HG03025 (cell line): ENCODE results near the gene TSPAN11.

Experiments
- ATAC-seq: cut with Tn5 transposase; IDR thresholded peaks from one replicate; pipeline ENCODE4 v1.9.1; 2021; ENCODE audit warnings: mild to moderate bottlenecking, moderate library complexity; ENCODE audit not compliant: unreplicated experiment, low FRiP score

Gene TSPAN11

DNA sequence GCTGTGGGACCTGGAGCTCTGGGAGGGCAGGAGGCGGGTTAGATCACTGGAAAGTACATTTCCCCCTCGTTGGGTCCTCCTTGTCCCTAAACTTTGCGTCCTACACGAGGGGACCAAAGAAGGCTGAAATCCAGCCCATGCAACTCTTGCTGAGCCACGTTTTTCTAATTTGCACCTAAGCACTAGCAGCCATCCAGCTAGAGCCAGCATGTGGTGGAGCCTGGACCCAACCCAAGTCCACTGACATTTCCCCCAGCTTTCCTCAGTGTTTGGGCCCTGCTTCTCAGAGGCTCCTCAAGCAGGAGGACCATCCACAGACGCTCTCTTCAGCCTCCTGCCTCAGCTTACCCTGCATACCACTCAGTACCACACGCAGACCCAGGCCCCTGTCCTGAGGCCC, 49.7 kb downstream of the TSPAN11 start:
- no peak for ATAC-seq

DNA sequence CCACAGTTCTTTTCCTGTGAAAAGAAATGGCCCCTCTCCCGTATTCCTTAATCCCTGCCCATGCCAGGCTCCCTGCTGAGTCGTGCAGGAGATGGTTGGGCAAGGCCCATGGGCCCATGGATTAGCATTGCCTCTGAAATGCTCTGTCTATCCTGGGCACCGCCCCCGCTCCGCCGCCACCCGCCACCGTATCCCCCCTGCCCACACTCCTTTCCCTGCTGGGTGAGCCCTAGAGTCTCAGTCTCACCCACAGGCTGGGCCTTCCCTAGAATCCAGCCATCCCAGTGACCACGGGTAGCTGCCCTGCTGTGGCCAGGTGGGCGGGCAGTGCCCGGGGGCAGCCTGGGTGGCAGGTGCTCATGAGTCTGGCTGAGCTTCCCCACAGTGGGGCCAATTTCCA, 50.6 kb downstream of the TSPAN11 start:
- no peak for ATAC-seq

DNA sequence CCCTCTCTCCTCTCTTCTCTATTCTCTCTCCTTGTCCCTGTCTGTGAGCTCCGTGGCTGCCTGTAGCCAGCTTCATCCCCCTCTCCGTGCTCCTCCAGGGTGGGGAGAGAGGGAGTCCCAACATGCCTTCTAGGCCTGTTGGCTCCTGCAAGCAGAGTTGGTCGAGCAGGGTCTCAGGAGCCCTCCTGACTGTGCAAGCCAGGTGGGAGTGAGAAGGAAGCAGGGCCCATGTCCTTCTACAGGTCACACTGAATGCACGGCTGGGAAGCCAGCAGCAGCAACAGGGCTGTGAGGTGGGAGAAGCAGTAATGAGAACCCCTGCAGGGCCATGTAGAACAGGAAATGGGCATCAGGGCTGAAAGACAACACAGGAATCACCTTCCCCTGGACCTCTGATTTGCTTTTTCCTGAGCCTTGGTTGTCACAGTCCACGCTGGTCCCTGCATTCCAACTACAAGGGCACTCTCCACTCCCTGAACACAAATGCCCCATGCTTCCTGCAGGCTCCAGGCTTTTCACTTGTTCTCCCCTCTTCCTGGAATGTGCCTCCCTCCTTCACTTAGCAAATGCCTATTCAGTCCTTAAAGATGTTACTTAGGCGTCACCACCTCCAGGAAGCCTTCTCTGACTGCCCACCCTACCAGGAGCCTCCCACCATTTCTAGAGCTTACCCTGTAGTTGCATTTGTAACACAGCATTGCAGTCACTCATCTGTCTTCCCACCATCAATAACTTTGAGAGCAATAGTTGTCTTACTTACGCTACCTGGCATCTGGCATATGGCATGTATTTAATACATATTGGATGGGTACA, 51.2 kb downstream of the TSPAN11 start:
- no peak for ATAC-seq

DNA sequence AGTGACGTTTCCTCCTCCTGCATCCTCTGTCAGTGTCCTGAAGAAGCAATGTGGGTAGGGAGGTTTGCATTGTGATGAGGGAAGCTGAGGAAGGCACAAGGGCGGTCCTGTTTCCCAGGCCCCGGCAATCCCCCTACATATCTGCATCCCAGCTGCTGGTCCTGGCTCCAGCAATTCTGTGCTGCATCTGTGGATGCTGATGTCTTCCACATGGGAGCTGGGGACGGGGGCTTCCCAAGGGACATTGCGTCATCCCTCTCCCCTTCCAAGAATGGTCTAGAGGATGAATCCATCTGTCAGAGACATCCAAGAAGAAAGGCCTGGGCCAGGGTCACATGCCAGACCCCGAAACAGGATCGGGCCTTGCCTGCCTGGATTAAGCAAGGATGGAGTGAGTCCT, 52.1 kb downstream of the TSPAN11 start:
- no peak for ATAC-seq

DNA sequence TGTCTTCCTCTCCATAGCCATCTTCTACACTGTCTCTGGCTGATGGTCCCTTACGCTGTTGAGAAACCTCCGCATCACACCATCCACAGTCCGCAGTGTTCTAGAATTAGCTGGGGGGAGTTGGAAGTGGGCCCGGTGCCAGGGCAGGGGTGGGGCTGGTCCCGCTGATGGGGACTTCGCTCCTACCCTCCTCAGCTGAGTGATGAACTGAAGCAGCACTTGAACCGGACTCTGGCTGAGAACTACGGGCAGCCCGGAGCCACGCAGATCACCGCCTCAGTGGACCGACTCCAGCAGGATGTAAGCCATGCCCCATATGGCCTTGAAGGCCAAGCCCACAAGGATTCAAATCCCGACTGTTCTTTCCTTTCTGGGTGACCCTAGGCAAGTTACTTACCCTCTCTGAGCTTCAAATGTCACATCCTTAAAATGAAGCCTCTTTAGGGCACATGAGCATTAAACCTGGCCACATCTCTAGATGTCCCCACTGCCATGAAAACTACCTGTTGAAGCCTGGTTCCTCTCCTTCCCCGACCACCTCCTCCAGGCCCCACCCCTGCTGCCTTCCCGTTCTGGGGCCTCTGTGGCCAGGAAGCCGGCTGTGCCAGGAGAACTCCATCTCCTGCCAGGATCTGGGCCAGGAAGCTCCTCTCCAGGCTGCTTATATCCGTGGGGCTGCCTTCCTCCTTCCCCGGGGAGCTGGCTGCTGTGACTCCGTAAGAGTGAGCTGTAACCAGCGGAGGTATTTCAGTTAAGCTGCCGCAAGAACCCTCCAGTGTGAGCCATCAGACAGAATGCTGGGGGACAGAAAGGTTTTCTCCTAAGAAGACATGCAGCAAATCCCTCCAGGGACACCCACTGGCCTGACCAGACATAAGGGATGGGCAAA, 53.1 kb downstream of the TSPAN11 start:
- ATAC-seq, result no peak

DNA sequence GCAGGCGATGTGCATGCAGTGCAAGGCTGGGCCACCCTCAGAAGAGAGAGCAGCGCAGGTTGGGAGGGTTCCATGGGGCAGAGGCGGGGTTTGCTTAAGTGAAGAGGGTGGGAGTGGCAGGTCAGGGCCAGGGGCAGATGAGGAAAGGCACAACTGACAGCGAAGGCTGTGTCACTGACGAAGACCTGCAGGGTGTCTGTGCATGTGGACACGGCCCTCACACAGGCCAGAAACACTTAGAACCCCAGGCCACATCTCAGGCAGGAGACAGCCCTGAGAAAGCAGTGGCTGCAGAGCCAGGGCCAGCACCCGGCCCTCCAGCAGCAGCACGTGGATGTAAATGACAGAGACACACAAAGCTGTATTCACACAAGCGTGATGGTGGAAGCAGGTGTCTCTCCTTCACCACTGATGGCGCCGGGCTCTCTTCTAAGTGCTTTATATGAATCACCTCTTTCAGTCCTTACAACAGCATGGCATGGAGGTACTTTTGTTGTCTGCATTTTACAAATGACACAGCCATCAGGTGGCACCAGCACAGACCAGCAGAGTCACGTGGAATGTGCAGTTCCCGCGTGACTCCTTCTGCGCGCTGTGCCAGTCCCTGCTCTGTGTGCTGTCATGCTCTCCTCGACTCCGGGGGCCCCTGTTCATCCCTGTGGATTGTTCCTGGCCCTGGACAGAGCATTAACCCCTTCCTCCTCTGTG, 54.6 kb downstream of the TSPAN11 start:
- no peak for ATAC-seq

DNA sequence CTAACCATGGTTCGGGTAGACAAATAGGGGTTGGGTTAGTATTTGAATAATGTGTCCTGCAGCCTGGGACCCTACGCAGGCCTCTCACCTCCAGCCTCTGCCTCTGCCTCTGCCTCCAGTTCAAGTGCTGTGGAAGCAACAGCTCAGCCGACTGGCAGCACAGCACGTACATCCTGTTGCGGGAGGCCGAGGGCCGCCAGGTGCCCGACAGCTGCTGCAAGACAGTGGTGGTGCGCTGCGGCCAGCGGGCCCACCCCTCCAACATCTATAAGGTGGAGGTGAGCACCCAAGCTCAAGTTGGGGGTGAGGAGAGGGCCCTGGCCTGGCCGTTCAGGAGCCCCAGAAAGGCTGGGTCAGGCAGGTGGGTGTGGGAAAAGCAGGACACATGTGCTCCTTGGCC, 55.9 kb downstream of the TSPAN11 start:
- ATAC-seq, result no peak

DNA sequence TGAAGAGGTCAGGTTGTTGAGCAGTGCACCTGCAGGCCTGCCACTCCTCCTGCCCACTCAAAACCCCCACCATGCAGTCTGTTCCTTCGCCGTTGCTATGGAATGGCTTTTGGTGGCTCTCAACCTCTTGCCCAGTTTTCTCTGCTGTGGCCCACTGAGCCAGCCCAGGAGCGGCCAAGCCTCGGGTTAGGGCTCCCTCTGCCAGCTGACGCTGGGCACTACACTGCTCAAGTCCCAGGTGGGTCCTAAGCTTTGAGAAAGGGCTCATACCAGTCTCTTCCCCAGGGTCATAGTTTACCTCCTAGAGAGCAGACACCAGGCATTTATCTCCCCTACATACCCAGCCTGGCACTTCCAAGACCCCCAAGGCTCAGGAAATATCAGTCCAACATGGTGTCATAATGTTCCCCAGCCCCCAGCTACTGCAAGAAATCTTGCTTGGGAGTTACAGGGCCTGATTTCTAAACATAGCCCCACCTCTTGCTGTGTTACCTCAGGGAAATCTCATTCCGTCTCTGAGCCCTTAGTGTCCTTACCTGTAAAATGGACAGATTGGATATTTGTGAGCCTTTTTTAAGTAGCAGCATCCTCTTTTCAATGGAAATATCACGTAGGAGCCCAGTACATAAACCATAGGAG, 59.4 kb downstream of the TSPAN11 start:
- ATAC-seq, result no peak

DNA sequence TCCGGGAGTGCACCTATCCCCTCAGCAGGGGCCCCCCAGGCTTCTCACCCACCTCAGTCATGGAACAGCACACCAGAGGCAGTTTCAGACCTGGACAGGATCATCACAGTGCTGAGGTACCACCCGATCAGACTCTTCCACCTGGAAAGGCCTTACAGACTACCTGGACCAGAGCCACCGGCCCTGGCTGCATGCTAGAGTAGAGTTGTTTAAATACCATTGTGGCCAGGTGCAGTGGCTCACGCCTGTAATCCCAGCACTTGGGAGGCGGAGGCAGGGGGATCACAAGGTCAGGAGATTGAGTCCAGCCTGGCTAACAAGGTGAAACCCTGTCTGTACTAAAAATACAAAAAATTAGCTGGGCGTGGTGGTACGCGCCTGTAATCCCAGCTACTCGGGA, 61.5 kb downstream of the TSPAN11 start:
- ATAC-seq, result no peak

DNA sequence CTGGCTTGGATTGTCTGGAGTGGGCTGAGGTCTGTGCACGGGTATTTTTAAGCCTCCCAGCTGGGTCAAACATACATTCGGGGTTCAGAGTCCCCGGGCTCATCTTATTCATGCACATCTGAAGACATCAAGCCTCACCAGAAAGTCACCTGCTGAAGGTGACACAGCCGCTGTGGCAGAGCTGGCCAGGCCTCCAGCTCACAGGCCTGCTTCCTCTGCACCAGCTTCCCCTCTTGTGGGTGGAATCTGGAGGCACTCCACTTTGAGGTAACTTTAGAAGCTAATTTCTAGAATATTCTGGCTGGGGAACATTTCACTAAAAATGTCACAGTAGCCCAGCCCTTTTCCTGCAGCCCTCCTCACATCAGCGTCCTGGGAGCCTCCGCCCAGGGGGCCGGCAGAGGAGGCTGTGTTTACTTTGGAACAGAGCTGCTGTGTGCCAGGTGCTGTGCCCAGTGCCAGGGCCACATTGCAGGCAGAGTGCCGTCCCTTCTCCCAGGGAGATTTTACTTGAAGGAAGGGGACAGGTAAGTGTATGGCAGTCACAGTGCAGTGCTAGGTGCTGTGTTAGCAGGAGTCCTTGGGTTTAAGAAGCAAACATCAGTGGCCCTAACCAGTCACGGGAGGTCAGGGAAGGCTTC, 62.2 kb downstream of the TSPAN11 start:
- no peak for ATAC-seq

DNA sequence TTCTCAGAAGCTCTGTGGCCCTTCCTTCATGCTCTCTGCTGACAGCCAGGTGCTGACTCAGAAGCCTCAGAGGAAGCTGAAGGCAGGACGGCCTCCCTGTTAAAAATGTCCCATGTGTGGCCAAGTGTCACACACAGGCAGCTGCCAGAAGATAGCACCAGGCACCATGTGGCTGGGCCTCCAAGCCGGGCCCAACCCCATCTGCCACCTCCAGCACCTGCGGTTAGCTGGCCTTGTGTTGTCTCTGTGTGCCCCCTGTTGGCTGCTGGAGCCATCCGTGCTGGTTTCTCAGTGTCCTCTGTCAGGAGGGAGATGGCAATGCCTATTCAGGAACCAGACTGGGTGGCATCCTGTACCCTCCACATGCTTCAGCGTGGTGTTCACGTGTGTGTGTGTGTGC, 63.2 kb downstream of the TSPAN11 start:
- ATAC-seq, result no peak

DNA sequence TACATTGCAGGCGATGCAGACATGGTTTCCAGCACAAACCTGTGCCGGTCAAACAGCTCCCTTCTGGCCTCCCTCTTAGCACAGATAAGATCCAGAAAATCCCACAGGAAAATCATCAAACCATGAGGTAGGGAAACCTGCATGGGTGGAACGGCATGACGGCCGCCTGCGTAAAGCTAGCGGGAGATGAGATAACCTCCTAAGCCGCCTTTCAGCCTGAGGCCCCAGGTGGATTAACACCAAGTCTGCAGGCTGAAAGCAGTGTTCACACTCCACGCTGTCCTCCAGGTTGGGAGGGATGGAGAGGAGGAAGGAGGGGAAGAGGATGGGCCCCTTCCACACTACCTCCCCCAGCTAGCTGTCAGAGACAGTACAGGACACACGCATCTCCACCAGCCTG, 63.8 kb downstream of the TSPAN11 start:
- ATAC-seq, result no peak

DNA sequence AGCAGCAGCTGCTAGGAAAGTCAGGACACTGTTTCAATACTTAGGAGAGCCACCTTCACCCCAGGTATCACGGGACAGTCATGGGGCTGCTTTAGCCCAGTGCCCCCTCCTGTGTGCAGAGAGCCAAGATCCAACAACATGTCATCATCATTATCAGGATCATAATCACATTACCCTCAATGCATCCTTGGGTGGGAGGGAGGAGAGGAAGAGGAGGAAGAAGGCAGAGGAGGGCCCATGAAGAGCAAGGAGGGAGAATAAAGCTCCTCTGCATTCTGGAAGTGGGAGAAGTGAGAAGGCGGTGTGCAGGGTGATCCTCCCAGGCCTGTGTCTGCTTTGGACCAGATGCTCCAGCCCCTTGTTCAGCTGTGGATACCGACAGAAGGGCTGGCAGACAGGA, 64.2 kb downstream of the TSPAN11 start:
- ATAC-seq, result no peak

DNA sequence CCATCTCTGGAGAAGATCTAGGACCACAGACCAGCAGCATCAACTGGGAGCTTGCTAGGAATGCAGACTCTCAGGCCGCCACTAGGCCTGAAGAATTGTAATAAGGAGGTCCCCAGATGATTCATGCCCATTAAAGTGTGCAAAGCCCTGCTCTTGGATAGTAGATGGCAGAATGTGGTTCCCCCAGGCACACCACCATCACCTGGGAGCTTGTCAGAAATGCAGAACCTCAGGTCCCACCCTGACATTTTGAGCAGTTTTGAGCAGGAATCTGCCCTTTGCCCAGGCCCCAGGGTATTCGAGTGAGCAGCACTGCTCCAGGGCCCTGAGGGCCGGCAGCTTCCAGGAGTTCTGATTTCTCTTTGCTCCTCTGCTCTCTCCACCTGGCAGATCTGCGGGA, 64.9 kb downstream of the TSPAN11 start:
- ATAC-seq, result no peak

DNA sequence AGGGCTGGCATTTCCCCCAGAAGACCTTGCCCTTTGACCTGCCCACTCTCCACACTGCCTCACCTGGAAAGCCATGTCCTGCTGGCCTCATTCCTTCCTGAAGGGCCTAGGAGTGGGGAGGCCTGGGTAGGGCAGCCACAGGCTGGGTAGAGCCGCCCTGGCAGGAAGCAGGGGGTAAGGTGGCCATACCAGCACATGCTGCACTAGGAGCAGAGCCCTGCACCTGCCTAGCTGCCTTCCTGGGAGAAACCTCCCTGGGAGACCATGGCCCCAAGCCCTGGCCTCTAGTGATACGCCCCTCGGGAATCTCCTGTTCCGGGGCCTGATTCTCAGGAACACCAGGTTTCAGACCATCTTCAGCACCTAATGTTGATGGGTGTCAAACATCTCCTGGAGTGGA, 65.8 kb downstream of the TSPAN11 start:
- ATAC-seq, result no peak

DNA sequence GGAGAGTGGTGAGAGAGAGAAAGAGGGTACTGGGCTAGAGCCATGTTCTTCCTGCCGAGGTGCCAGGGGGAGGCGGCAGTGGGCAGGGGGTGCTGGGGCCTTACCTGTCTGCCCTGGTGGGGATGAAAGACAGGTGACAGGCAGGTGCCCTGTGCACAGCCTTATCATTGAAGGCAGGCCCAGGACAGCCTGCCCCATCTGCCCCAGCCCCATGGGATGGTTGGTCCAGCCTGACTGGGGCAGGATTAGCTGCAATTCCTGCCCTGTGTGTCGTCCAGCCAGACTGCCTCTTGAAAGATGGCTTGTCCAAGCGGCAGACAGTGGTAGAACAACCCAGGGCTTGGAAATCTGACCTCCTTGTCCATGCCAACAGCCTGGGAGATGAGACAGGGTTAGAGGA, 67.2 kb downstream of the TSPAN11 start:
- ATAC-seq, result no peak

DNA sequence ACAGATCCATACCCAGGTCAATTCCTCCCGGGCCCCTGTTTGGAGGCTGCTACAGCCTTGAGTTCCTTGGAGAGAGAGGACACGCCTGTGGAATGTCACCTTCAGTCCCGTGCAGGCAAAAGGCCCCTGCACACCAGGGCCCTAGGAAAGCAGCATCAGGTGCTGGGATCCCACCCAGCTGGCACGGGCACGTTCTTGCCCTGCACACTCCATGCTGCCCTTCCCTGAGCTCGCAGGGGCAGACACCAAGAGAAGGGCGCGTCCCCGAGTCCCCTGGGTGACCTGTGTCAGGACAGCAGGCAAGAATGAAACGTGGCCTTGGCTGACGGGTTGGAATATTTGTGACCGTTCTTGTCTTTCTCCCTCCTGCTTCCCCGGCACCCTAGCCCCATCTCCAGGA, 67.7 kb downstream of the TSPAN11 start:
- no peak for ATAC-seq

DNA sequence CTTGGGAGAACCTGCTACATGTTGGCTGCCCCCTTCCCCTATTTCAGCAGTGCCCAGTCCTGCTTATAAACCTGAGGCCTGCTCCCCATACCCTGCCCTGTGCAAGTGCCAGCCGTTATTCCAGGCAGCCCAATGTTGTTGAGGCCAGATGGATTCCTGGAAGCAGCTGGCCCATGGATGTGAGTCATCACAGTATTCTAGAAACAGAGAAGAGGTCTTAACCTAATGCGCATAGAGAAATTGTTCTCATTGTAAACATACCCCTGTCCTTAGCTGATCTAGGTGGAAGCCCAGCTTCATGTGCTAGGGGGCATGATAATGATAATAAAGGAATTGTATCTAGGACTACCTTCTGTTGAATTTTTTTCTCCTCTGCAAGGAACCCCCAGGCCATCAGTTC, 69.7 kb downstream of the TSPAN11 start:
- no peak for ATAC-seq

DNA sequence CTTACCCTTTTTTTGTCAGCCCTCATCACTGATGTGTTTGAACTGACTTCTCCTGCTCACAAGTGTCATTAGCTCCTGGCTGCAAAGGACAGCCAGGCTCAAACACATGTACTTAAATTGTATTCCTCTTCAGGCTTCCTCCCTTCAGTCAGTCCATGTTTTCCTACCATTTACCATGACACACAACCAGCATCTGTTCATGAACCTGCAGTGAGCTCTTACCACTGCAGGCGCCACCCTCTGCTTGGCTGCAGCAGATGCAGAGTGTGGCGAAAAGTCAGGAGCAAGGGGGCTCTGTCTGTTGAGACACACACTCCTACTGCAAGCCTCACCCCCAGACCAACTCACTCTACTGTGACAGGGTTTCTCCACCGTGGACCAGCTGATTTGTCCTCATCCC, 70.2 kb downstream of the TSPAN11 start:
- ATAC-seq, result no peak

DNA sequence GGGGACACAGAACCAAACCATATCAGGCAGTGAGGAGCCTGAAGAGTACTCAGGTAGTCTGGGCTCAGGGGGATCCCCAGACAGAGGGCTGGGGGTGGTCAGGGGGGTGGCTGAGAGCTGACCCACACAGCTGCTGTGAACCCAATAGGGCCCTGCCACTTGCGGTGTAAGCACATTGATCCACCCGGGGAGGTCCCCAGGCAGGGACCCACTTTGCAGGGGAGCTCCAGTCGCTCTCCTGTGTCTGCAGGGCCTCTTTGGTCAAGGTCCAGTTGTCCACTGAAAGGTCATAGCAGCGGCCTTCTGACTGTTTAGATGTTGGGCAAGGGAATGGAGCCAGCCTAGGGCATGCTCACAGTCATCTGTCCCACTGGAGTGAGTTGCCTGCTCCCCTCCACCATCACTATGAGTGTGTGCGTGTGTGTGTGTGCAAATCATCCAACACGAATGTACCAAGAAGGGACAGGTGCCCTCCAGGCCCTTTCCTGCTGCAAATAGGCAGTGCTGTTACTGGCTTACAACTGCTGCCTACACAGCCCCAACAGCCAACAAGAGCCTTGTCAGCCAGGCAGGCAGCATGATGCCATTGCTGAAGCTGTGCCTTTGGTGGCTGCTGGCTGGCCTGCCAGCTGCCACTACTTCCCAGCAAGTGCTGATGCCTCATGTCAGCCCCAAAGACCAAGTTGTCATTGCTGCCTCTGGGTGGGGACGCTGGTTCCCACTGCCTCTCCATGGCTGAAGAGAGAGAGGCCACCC, 71.3 kb downstream of the TSPAN11 start:
- ATAC-seq, result no peak
